K562 (cell line): ENCODE results near the gene STRIP1. TPM values are rescaled to one million over a fixed set of nuclear protein-coding genes. Genes with fewer than 3 reads are reported as not detected.
A peak's percentile ranks its signal among the peaks of the same experiment; 100 is the strongest.

Experiments used
- CREB5 ChIP-seq: fragments of 250-450 bp; sonication (Bioruptor Pico); IDR thresholded peaks from 2 replicates; pipeline ENCODE4 v1.5.0; 2020; ENCODE audit warnings: mild to moderate bottlenecking
- GATAD2B ChIP-seq: fragments of 450-650 bp; IDR thresholded peaks from 2 replicates; pipeline ENCODE4 v1.6.1; 2017; ENCODE audit warnings: mild to moderate bottlenecking, borderline replicate concordance
- HOMEZ ChIP-seq: fragments of 250-450 bp; sonication (Bioruptor Pico); IDR thresholded peaks from 2 replicates; pipeline ENCODE4 v1.4.0; 2020; ENCODE audit warnings: mild to moderate bottlenecking, moderate library complexity
- IFI16 ChIP-seq: fragments of 250-450 bp; sonication (Bioruptor Pico); IDR thresholded peaks from 2 replicates; pipeline ENCODE4 v2.1.2; 2022; ENCODE audit warnings: mild to moderate bottlenecking, inconsistent platforms
- MYNN ChIP-seq, 2 experiments: sonication (generic); formaldehyde crosslinking in 1 of 2; IDR thresholded peaks; 2 replicates each; pipeline versions ENCODE4 v1.5.0 to v1.6.1; 2016 to 2020; ENCODE audit warnings: antibody characterized with exemption in 1 of 2, missing genetic modification reagents in 1 of 2
- PBX2 ChIP-seq, 2 experiments: IDR thresholded peaks in 1 of 2; conservative IDR thresholded peaks in 1 of 2; 2 replicates each; pipeline ENCODE4 v1.6.1; 2016; ENCODE audit warnings: low read depth in 2 of 2, mild to moderate bottlenecking in 1 of 2, missing compliant biosample characterization in 1 of 2, missing genetic modification characterization in 1 of 2, moderate library complexity in 1 of 2
- RAD21 ChIP-seq, 2 experiments: fragments of 250-450 bp in 1 of 2; fragments of 450-650 bp in 1 of 2; sonication (Bioruptor Pico) in 1 of 2; formaldehyde crosslinking in 1 of 2; IDR thresholded peaks in 1 of 2; conservative IDR thresholded peaks in 1 of 2; 2 replicates each; pipeline versions ENCODE4 v1.4.0 to v1.8.0; 2020 to 2022; ENCODE audit warnings: mild to moderate bottlenecking in 2 of 2, moderate library complexity in 1 of 2
- RCOR1 ChIP-seq, 2 experiments: IDR thresholded peaks; 2 replicates each; pipeline ENCODE4 v1.6.1; 2012; ENCODE audit warnings: low read depth in 2 of 2, low read length in 2 of 2, borderline replicate concordance in 1 of 2, improper control_type of control experiment in 1 of 2
- REST ChIP-seq, 2 experiments: fragments of 450-650 bp; formaldehyde crosslinking in 1 of 2; IDR thresholded peaks; 2 replicates each; pipeline versions ENCODE4 v1.4.0 to v1.6.1; 2014 to 2020; ENCODE audit warnings: mild to moderate bottlenecking in 2 of 2, borderline replicate concordance in 1 of 2, low read depth in 1 of 2
- TAF7 ChIP-seq: fragments of 450-650 bp; IDR thresholded peaks from 2 replicates; pipeline ENCODE4 v1.6.1; 2016; ENCODE audit warnings: missing genetic modification characterization, missing compliant biosample characterization
- ZNF583 ChIP-seq: fragments of 250-450 bp; sonication (Bioruptor Pico); IDR thresholded peaks from 2 replicates; pipeline ENCODE4 v1.4.0; 2020
- ZNF644 ChIP-seq: fragments of 200-800 bp; sonication (Bioruptor generic); IDR thresholded peaks from 2 replicates; pipeline ENCODE4 v1.6.1; 2016; ENCODE audit warnings: low read depth, missing genetic modification characterization, missing compliant biosample characterization
- ZNF77 ChIP-seq: fragments of 250-450 bp; sonication (Bioruptor Pico); IDR thresholded peaks from 2 replicates; pipeline ENCODE4 v1.5.0; 2020
- polyA plus RNA-seq, 8 experiments: library from polyadenylated mRNA; depleted of rRNA in 4 of 8; stranded (reverse) in 5 of 8; unstranded in 3 of 8; fragments of >200 nt; fragmentation: Nextera tagmentation in 2 of 8; fragmentation: Illumina TruSeq in 1 of 8; extraction: Ambion mirVana in 2 of 8; extraction: Trizol in 1 of 8; gene quantifications; 2 replicates each; pipeline versions ENCODE4 v1.2.1 to v1.2.3, GENCODE V29; 2011 to 2014; ENCODE audit warnings: inconsistent platforms in 1 of 8, missing spikeins in 1 of 8
- total RNA-seq, 7 experiments: library from RNA; depleted of rRNA in 6 of 7; stranded (reverse); fragments of >200 nt in 6 of 7; fragmentation: Illumina TruSeq in 2 of 7; extraction: Trizol in 2 of 7; gene quantifications; 2 replicates each; pipeline versions ENCODE4 v1.2.1 to v1.2.3, GENCODE V29; 2011 to 2021; ENCODE audit warnings: low replicate concordance in 1 of 7

Gene STRIP1
- total and polyA plus RNA-seq, 9 of the 15 experiments (the other 6 are each of a cell fraction or from before 2014, with no cell fraction given) = 9.9 to 42.3 (median 32.0) TPM

GRCh38 chr1:110034040-110034450 is 379 bp upstream of the STRIP1 start (continued):
- TF ChIP-seq REST (IDR thresholded peaks at IDR 0.05; ENCODE audit: borderline replicate concordance) (no peak), REST (CRISPR knock-in tag; IDR thresholded peaks at IDR 0.05; ENCODE audit: low read depth) (no peak), RAD21 (CRISPR knock-in tag; conservative IDR thresholded peaks at IDR 0.05 in 1 of 2, IDR thresholded peaks at IDR 0.05 in 1 of 2) (no peak), RCOR1 (IDR thresholded peaks at IDR 0.05; ENCODE audit: borderline replicate concordance in 1 of 2, low read depth in 2 of 2, low read length in 2 of 2) (no peak), MYNN (IDR thresholded peaks at IDR 0.05) (no peak), MYNN (CRISPR knock-in tag; IDR thresholded peaks at IDR 0.05) (no peak), ZNF77 (no peak), ZNF644 (no peak), TAF7 (tag) (peak; percentile 16; the same call in 1 of the 2 replicates), PBX2 (CRISPR knock-in tag; IDR thresholded peaks at IDR 0.05; ENCODE audit: low read depth) (no peak), PBX2 (tag; conservative IDR thresholded peaks at IDR 0.05; ENCODE audit: low read depth) (no peak), GATAD2B (0 out of 2 replicates have a peak, but pooled peaks have one; percentile 11), ZNF583 (CRISPR knock-in tag) (no peak), IFI16 (CRISPR knock-in tag) (no peak), CREB5 (CRISPR knock-in tag) (peak; percentile 2; the same call in 1 of the 2 replicates), HOMEZ (no peak)
